ENCODE measurements around the gene JAG1.
A peak's percentile ranks its signal among the peaks of the same experiment; 100 is the strongest.

The JAG1 gene

GRCh38 chr20:10659651-10660601 lies 13.9 kb downstream of the JAG1 start:
- Histone ChIP-seq H3K27ac (ENCODE audit: low read depth, low read length) (peak overlapping the region; percentile 12; the same call in 1 of the 2 replicates), H3K4me3 (ENCODE audit: low read depth, low read length) (no peak overlapping the region), H3K4me1 (ENCODE audit: control insufficient read depth, insufficient read depth, low read length) (peaks cover 76% of the 10 kb centered on the region), H3K27me3 (ENCODE audit: control insufficient read depth, insufficient read depth, low read length) (no peaks in the 10 kb centered on the region), H3K9me3 (ENCODE audit: control insufficient read depth, insufficient read depth, low read depth, low read length) (no peaks in the 10 kb centered on the region), H3K9ac (ENCODE audit: low read length) (peak overlapping the region; percentile 30), H3K36me3 (ENCODE audit: control insufficient read depth, insufficient read depth, low read length) (peaks cover 76% of the 10 kb centered on the region)

- Histone ChIP-seq H3K27me3 (ENCODE audit: control insufficient read depth, insufficient read depth, low read length) (no peaks in the 10 kb centered on the region), H3K9ac (ENCODE audit: low read length) (no peak overlapping the region), H3K9me3 (ENCODE audit: control insufficient read depth, insufficient read depth, low read depth, low read length) (no peaks in the 10 kb centered on the region), H3K4me1 (ENCODE audit: control insufficient read depth, insufficient read depth, low read length) (peaks cover 76% of the 10 kb centered on the region), H3K4me3 (ENCODE audit: low read depth, low read length) (no peak overlapping the region), H3K36me3 (ENCODE audit: control insufficient read depth, insufficient read depth, low read length) (peaks cover 84% of the 10 kb centered on the region), H3K27ac (ENCODE audit: low read depth, low read length) (no peak overlapping the region)
These were observed 14.7 kb downstream of the JAG1 start for GRCh38 chr20:10658876-10659632.

DNA sequence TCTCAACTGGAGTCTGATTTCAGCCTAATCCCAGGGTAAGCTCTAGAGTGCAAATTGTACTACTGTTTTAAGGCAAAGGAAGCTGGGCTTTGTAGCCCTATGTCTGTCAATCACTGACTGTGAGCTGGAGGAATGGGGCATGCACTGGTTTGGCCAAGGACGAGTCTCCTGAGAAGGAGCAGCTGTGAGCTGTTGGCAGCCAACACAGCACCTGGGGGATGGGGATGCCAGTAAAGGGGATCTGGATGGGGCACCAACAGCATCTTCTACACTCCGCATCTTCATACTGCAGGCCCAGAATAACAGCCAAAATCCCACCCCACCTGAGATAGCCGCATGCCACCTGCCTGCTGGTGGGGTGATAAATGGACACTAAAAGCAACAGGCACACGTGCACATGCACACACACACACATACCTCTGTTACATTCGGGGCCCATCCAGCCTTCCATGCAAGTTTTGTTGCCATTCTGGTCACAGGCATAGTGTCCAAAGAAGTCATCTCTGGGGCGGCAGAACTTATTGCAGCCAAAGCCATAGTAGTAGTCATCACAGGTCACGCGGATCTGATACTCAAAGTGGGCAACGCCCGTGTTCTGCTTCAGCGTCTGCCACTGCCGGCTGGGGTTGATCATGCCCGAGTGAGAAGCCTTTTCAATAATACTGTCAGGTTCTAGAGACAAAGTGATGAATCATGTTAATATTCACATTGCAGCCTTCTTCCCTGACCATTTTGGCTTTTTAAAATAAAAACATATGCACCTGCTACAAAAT lies 15.6 kb downstream of the JAG1 start:
- Histone ChIP-seq H3K9ac (ENCODE audit: low read length) (no peak overlapping the region), H3K9me3 (ENCODE audit: control insufficient read depth, insufficient read depth, low read depth, low read length) (no peaks in the 10 kb centered on the region), H3K4me3 (ENCODE audit: low read depth, low read length) (no peak overlapping the region), H3K27ac (ENCODE audit: low read depth, low read length) (no peak overlapping the region), H3K36me3 (ENCODE audit: control insufficient read depth, insufficient read depth, low read length) (peaks cover 83% of the 10 kb centered on the region), H3K27me3 (ENCODE audit: control insufficient read depth, insufficient read depth, low read length) (no peaks in the 10 kb centered on the region), H3K4me1 (ENCODE audit: control insufficient read depth, insufficient read depth, low read length) (peaks cover 75% of the 10 kb centered on the region)

DNA sequence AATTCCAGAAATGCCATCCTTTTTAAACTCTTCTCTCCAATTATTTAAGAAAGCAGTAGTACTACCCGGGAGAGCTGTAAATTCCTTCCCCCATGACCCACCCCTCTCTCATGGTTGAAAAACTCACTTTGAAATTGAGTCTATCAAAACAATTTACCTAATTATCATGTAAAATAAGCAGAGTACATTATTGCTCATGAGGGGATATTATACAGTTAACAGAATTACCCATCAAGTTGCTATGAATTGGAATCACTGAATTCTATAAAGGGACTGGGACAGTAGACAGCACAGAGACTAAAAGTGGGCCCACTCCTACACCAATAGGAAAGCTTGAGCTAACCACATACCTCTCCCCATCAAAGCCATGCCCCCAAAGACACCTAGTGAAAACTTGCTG lies 16.3 kb downstream of the JAG1 start:
- H3K27ac ChIP-seq (ENCODE audit: low read depth, low read length), result no peak overlapping the region
- no peaks in the 10 kb centered on the region for H3K9me3 ChIP-seq (ENCODE audit: control insufficient read depth, insufficient read depth, low read depth, low read length)
- peaks cover 75% of the 10 kb centered on the region for H3K4me1 ChIP-seq (ENCODE audit: control insufficient read depth, insufficient read depth, low read length)
- H3K4me3 ChIP-seq (ENCODE audit: low read depth, low read length), result no peak overlapping the region
- peaks cover 83% of the 10 kb centered on the region for H3K36me3 ChIP-seq (ENCODE audit: control insufficient read depth, insufficient read depth, low read length)
- H3K27me3 ChIP-seq (ENCODE audit: control insufficient read depth, insufficient read depth, low read length), result no peaks in the 10 kb centered on the region
- no peak overlapping the region for H3K9ac ChIP-seq (ENCODE audit: low read length)

GRCh38 chr20:10655720-10656669 lies 17.8 kb downstream of the JAG1 start:
- Histone ChIP-seq H3K36me3 (ENCODE audit: control insufficient read depth, insufficient read depth, low read length) (peaks cover 83% of the 10 kb centered on the region), H3K27ac (ENCODE audit: low read depth, low read length) (no peak overlapping the region), H3K27me3 (ENCODE audit: control insufficient read depth, insufficient read depth, low read length) (no peaks in the 10 kb centered on the region), H3K9ac (ENCODE audit: low read length) (no peak overlapping the region), H3K9me3 (ENCODE audit: control insufficient read depth, insufficient read depth, low read depth, low read length) (no peaks in the 10 kb centered on the region), H3K4me3 (ENCODE audit: low read depth, low read length) (no peak overlapping the region), H3K4me1 (ENCODE audit: control insufficient read depth, insufficient read depth, low read length) (peaks cover 81% of the 10 kb centered on the region)

GRCh38 chr20:10654630-10655029 lies 19.2 kb downstream of the JAG1 start:
- Histone ChIP-seq H3K9ac (ENCODE audit: low read length) (no peak overlapping the region), H3K36me3 (ENCODE audit: control insufficient read depth, insufficient read depth, low read length) (peaks cover 87% of the 10 kb centered on the region), H3K4me1 (ENCODE audit: control insufficient read depth, insufficient read depth, low read length) (peaks cover 79% of the 10 kb centered on the region), H3K27me3 (ENCODE audit: control insufficient read depth, insufficient read depth, low read length) (no peaks in the 10 kb centered on the region), H3K9me3 (ENCODE audit: control insufficient read depth, insufficient read depth, low read depth, low read length) (no peaks in the 10 kb centered on the region), H3K4me3 (ENCODE audit: low read depth, low read length) (no peak overlapping the region), H3K27ac (ENCODE audit: low read depth, low read length) (no peak overlapping the region)

DNA sequence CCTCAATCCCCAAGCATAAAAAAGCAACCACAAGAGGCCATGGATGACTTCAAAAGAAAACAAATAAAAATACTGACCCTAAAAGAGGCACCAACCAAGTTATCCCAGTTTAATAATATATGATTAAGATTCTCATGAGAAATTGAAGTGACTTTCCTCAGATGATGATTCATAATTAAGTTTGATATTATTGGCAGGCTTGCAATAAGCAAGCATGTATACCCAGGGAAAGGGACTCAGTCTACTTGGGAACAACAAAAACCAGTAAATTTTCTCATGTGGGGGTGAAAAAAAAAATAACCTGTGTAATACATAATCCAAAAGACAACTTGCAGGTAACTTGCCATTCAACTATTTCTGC lies 19.6 kb downstream of the JAG1 start:
- H3K4me1 ChIP-seq (ENCODE audit: control insufficient read depth, insufficient read depth, low read length), result peaks cover 81% of the 10 kb centered on the region
- H3K4me3 ChIP-seq (ENCODE audit: low read depth, low read length), result no peak overlapping the region
- H3K9ac ChIP-seq (ENCODE audit: low read length), result no peak overlapping the region
- no peaks in the 10 kb centered on the region for H3K9me3 ChIP-seq (ENCODE audit: control insufficient read depth, insufficient read depth, low read depth, low read length)
- H3K27me3 ChIP-seq (ENCODE audit: control insufficient read depth, insufficient read depth, low read length), result no peaks in the 10 kb centered on the region
- no peak overlapping the region for H3K27ac ChIP-seq (ENCODE audit: low read depth, low read length)
- H3K36me3 ChIP-seq (ENCODE audit: control insufficient read depth, insufficient read depth, low read length), result peaks cover 90% of the 10 kb centered on the region

DNA sequence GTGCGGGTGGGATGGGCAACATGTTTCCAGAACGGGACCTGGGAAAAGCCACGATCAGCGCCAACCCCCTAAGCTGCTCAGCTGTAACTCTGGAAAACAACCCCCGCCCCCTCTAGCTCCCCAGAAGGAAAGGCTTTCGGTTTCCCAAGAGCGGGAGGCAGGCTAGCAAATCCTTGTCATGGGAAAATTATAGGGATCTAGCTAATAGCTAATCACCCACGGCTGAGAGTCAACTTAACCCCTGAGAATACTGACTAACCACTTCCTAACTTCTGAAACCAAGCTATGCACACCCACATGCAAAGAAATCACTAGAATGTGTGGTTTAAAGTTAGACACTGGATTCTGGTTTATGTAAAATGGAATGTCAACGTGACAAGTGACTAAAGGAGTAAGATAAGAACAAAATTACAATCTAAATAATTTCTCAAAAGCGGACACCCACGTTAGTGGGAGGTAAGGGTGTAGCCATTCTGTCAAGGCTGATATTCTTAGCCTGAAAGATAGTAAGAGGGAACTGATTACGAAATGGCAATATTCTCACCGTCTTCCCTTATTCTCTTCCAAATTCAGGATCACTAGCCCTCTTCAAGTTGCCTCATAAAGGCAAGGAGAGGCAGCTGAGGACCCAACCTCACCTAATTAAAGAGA lies 20.1 kb downstream of the JAG1 start:
- Histone ChIP-seq H3K36me3 (ENCODE audit: control insufficient read depth, insufficient read depth, low read length) (peaks cover 90% of the 10 kb centered on the region), H3K27me3 (ENCODE audit: control insufficient read depth, insufficient read depth, low read length) (no peaks in the 10 kb centered on the region), H3K4me1 (ENCODE audit: control insufficient read depth, insufficient read depth, low read length) (peaks cover 86% of the 10 kb centered on the region), H3K27ac (ENCODE audit: low read depth, low read length) (no peak overlapping the region), H3K9me3 (ENCODE audit: control insufficient read depth, insufficient read depth, low read depth, low read length) (no peaks in the 10 kb centered on the region), H3K9ac (ENCODE audit: low read length) (no peak overlapping the region), H3K4me3 (ENCODE audit: low read depth, low read length) (no peak overlapping the region)

DNA sequence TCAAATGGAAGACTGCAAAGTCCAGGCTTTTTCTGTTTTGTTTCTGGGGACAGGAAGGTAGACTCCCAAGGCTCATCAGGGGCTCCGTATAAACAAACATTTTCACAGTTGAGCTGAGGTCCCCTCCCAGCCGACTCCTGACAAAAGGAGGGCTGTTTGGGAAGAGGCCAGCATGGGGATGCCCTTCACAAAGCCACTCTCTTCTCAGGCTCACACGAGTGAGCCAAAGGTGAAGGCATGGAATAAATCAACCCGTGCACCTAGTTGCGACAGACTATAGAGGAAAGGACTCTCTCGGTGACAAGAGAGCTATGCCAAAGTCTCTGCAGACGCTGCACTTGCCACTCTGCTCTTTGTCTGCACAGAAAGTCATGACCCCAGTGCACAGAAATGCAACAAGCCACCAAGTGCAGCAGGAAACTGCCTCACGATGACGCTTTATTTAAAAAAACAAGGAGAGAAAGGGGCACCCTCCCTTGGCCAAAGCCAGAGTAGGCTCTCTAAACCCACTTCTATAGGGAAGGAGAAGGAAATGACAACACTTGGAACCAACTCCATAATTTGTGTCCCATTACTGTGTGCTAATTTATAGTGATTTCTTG lies 21.0 kb downstream of the JAG1 start:
- Histone ChIP-seq H3K4me3 (ENCODE audit: low read depth, low read length) (no peak overlapping the region), H3K4me1 (ENCODE audit: control insufficient read depth, insufficient read depth, low read length) (peaks cover 90% of the 10 kb centered on the region), H3K9me3 (ENCODE audit: control insufficient read depth, insufficient read depth, low read depth, low read length) (no peaks in the 10 kb centered on the region), H3K9ac (ENCODE audit: low read length) (peak overlapping the region; percentile 17), H3K27me3 (ENCODE audit: control insufficient read depth, insufficient read depth, low read length) (no peaks in the 10 kb centered on the region), H3K36me3 (ENCODE audit: control insufficient read depth, insufficient read depth, low read length) (peaks cover 90% of the 10 kb centered on the region), H3K27ac (ENCODE audit: low read depth, low read length) (no peak overlapping the region)
